Body of pancreas (tissue), 4 donors: Measurements from ENCODE around the gene ESD.

ENCODE experiments used
- POLR2A ChIP-seq, 3 donors: fragments of 450-650 bp; IDR thresholded peaks; one replicate each; pipeline ENCODE4 v1.6.1; 2016; ENCODE audit warnings: antibody characterized with exemption in 3 of 3, mild to moderate bottlenecking in 2 of 3
- TF ChIP-seq, protein P1 (sequence below), 7 experiments: fragments of 450-650 bp in 4 of 7; fragments of 200-600 bp in 3 of 7; sonication (generic) in 3 of 7; IDR thresholded peaks; one replicate each; pipeline ENCODE4 v1.5.1; 2016 to 2019; ENCODE audit warnings: antibody characterized with exemption in 7 of 7

DNA sequence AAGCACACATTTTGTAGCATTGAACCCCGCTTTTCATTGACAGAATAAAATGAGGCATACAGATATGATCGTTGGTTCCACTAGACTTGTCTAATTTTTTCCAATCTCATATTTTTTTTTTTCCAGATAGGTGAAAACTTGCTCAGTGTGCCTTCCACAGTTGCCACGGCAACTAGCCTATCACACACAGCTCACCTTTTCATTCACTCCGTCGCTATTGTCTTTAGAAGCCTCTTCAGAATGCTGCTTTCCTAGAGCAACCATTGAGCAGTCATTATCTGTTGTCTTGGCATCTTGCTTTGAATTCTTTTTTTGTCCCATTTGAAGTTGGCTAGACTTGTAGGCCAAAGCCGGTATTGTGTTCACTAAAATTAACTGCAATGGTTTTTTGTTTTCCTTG is 37.7 kb upstream of the ESD start:
- TF ChIP-seq, protein P1, sequence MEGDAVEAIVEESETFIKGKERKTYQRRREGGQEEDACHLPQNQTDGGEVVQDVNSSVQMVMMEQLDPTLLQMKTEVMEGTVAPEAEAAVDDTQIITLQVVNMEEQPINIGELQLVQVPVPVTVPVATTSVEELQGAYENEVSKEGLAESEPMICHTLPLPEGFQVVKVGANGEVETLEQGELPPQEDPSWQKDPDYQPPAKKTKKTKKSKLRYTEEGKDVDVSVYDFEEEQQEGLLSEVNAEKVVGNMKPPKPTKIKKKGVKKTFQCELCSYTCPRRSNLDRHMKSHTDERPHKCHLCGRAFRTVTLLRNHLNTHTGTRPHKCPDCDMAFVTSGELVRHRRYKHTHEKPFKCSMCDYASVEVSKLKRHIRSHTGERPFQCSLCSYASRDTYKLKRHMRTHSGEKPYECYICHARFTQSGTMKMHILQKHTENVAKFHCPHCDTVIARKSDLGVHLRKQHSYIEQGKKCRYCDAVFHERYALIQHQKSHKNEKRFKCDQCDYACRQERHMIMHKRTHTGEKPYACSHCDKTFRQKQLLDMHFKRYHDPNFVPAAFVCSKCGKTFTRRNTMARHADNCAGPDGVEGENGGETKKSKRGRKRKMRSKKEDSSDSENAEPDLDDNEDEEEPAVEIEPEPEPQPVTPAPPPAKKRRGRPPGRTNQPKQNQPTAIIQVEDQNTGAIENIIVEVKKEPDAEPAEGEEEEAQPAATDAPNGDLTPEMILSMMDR (IDR thresholded peaks at IDR 0.05), result no peak
- no peak for TF ChIP-seq POLR2A (IDR thresholded peaks at IDR 0.05)
